PC-9 (cell line): ENCODE data around the gene ITGB7. TPM values are rescaled to one million over a fixed set of nuclear protein-coding genes. Genes with fewer than 3 reads are reported as not detected.

ENCODE experiments used
- BruUV-seq: library from RNA; stranded (reverse); fragments of 400-500 nt; replicated peaks from 2 replicates; lab custom pipeline; 2021; lab: Mats Ljungman, UMichigan
- CTCF ChIA-PET: fragments of 300-600 bp; sonication (Branson Sonifier 250); formaldehyde crosslinking; loops from one replicate; lab custom pipeline; 2022; ENCODE audit warnings: antibody characterized with exemption; lab: Charles Lee
- POLR2A ChIA-PET: fragments of 300-600 bp; sonication (Branson Sonifier 250); formaldehyde crosslinking; loops from one replicate; lab custom pipeline; 2022; ENCODE audit warnings: antibody characterized with exemption; ENCODE audit not compliant: unreplicated experiment; lab: Charles Lee
- DNase-seq, 2 experiments: peaks; one replicate each; pipeline versions ENCODE4 v3.0.0 to v3.0.0-alpha.2; 2015 to 2022; ENCODE audit warnings: mixed read lengths in 1 of 2
- H2AFZ ChIP-seq: fragments of 200-600 bp; sonication (generic); 2 replicates; pipeline ENCODE4 v1.8.1; 2017; ENCODE audit warnings: antibody characterized with exemption
- H3F3A ChIP-seq: fragments of 200-600 bp; sonication (generic); 2 replicates; pipeline ENCODE4 v1.8.1; 2017; ENCODE audit warnings: antibody characterized with exemption, mild to moderate bottlenecking, low read depth; ENCODE audit not compliant: insufficient read depth
- H3K27ac ChIP-seq: fragments of 200-600 bp; sonication (generic); 2 replicates; pipeline ENCODE4 v1.6.1; 2016; ENCODE audit warnings: mixed run types
- H3K27me3 ChIP-seq: fragments of 200-600 bp; sonication (generic); 2 replicates; pipeline ENCODE4 v1.6.1; 2016; ENCODE audit warnings: low read depth, mixed run types; ENCODE audit not compliant: insufficient read depth
- H3K36me3 ChIP-seq: fragments of 200-600 bp; sonication (generic); 2 replicates; pipeline ENCODE4 v1.6.1; 2016; ENCODE audit warnings: low read depth, mixed run types
- H3K4me1 ChIP-seq: fragments of 200-600 bp; sonication (generic); replicated peaks from 2 replicates; pipeline ENCODE4 v1.6.1; 2016; ENCODE audit warnings: mixed run types; ENCODE audit not compliant: insufficient read depth
- H3K4me2 ChIP-seq: fragments of 200-600 bp; sonication (generic); 2 replicates; pipeline ENCODE4 v1.6.1; 2017; ENCODE audit warnings: mixed run types
- H3K4me3 ChIP-seq: fragments of 200-600 bp; sonication (generic); 2 replicates; pipeline ENCODE4 v1.6.1; 2016; ENCODE audit warnings: mixed run types
- H3K79me2 ChIP-seq: fragments of 200-600 bp; sonication (generic); 2 replicates; pipeline ENCODE4 v1.6.1; 2017; ENCODE audit warnings: low read depth, mixed run types
- H3K9me2 ChIP-seq: fragments of 200-600 bp; sonication (generic); 2 replicates; pipeline ENCODE4 v1.8.1; 2017; ENCODE audit warnings: mild to moderate bottlenecking; ENCODE audit not compliant: insufficient read depth
- H3K9me3 ChIP-seq: fragments of 200-600 bp; sonication (generic); 2 replicates; pipeline ENCODE4 v1.8.1; 2016; ENCODE audit warnings: low read depth; ENCODE audit not compliant: insufficient read depth
- H4K20me1 ChIP-seq: fragments of 200-600 bp; sonication (generic); 2 replicates; pipeline ENCODE4 v1.8.1; 2017; ENCODE audit not compliant: insufficient read depth
- CTCF ChIP-seq: fragments of 200-600 bp; sonication (generic); conservative IDR thresholded peaks from 2 replicates; pipeline ENCODE4 v1.6.1; 2017; ENCODE audit warnings: mixed run types, antibody characterized with exemption, mild to moderate bottlenecking, moderate library complexity
- EZH2 ChIP-seq: fragments of 200-600 bp; sonication (generic); IDR thresholded peaks from 2 replicates; pipeline ENCODE4 v1.8.0; 2017; ENCODE audit warnings: antibody characterized with exemption, low read depth
- intact Hi-C: fragments of 100-400 bp; cut with micrococcal nuclease; formaldehyde crosslinking; loops from one replicate; pipeline ENCODE4 v1.10.0; 2022; ENCODE audit not compliant: unreplicated experiment
- total RNA-seq: library from RNA; stranded (reverse); gene quantifications from 2 replicates; pipeline ENCODE4 v1.2.3, GENCODE V29; 2021

Gene ITGB7
- total RNA-seq, 1 experiment from 2014 or later = 3.3 TPM

- Histone ChIP-seq H3K9me2 (no peaks in the 10 kb centered on the region), H3K4me3 (no peak overlapping the region), H2AFZ (no peak overlapping the region), H3K79me2 (peaks cover 10% of the 10 kb centered on the region; the same call in 1 of the 2 replicates), H3K4me1 (peaks cover 26% of the 10 kb centered on the region), H3K27ac (no peak overlapping the region), H3F3A (peaks cover 27% of the 10 kb centered on the region), H3K4me2 (peak overlapping the region; percentile 25; the same call in 1 of the 2 replicates), H3K9me3 (no peaks in the 10 kb centered on the region), H3K27me3 (no peaks in the 10 kb centered on the region), H3K36me3 (no peaks in the 10 kb centered on the region), H4K20me1 (no peaks in the 10 kb centered on the region)
- ChIA-PET POLR2A (no interaction called here), CTCF (no interaction called here)
- intact Hi-C loops = loop anchor here (1.0 to 10.0 kb wide), 2 partner anchors 110 to 112 kb away; no protein-coding TSS in a partner anchor
- BruUV-seq = no TSS peak
- DNase-seq = peak; percentile 21 to 63
- TF ChIP-seq EZH2 (no peak), CTCF (peak; percentile 42; the same call in 1 of the 2 replicates)
Measured at GRCh38 chr12:53174881-53175491, 32.1 kb downstream of the ITGB7 start.

GRCh38 chr12:53173085-53173715 lies 33.9 kb downstream of the ITGB7 start:
- POLR2A ChIA-PET = interaction anchor here (0.6 kb wide), 1 partner anchor 28 kb away, joined by 6 read pairs; no protein-coding TSS in a partner anchor
- H2AFZ ChIP-seq = no peak overlapping the region

More at GRCh38 chr12:53173085-53173715, 33.9 kb downstream of the ITGB7 start:
- CTCF ChIA-PET = interaction anchor here (1.2 kb wide), 1 partner anchor 74 kb away, joined by 3 read pairs; no protein-coding TSS in a partner anchor
- intact Hi-C loops = loop anchor here (10.0 kb wide), 1 partner anchor 108 kb away; no protein-coding TSS in a partner anchor
- BruUV-seq = no TSS peak
- H3K27me3 ChIP-seq = no peaks in the 10 kb centered on the region
- H4K20me1 ChIP-seq = no peaks in the 10 kb centered on the region
- peaks cover 18% of the 10 kb centered on the region; the same call in 1 of the 2 replicates for H3F3A ChIP-seq
- no peak overlapping the region for H3K4me3 ChIP-seq
- H3K9me2 ChIP-seq = no peaks in the 10 kb centered on the region
- no peak overlapping the region for H3K27ac ChIP-seq
- H3K4me1 ChIP-seq = peaks cover 14% of the 10 kb centered on the region
- DNase-seq = no peak
- H3K9me3 ChIP-seq = no peaks in the 10 kb centered on the region
- no peaks in the 10 kb centered on the region for H3K36me3 ChIP-seq
- no peak overlapping the region for H3K4me2 ChIP-seq
- no peaks in the 10 kb centered on the region for H3K79me2 ChIP-seq
- TF ChIP-seq CTCF = no peak
- no peak for TF ChIP-seq EZH2
